ENCODE results near the gene BSN.

DNA sequence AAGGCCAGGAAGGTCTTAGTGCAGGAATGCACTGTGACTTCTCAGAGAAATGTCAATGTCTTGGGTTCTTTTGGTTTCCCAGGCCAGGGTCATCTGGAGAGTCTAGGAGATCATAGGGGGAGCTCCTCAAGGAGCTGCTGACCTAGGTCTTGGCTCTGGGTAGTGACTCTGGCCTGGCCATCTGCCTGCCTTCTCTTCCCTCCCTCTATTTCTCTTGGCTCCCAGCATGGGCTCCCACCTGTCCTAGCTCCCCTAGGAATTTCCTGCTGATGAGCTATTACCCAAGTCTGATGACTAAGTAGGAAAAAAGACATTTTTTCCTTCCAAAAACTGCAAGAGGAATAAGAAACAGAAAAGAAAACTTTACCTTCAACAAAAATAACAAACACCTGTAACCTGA, 57.4 kb downstream of the BSN start:
- TF ChIP-seq, protein P1, sequence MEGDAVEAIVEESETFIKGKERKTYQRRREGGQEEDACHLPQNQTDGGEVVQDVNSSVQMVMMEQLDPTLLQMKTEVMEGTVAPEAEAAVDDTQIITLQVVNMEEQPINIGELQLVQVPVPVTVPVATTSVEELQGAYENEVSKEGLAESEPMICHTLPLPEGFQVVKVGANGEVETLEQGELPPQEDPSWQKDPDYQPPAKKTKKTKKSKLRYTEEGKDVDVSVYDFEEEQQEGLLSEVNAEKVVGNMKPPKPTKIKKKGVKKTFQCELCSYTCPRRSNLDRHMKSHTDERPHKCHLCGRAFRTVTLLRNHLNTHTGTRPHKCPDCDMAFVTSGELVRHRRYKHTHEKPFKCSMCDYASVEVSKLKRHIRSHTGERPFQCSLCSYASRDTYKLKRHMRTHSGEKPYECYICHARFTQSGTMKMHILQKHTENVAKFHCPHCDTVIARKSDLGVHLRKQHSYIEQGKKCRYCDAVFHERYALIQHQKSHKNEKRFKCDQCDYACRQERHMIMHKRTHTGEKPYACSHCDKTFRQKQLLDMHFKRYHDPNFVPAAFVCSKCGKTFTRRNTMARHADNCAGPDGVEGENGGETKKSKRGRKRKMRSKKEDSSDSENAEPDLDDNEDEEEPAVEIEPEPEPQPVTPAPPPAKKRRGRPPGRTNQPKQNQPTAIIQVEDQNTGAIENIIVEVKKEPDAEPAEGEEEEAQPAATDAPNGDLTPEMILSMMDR (IDR thresholded peaks at IDR 0.05): no peak
- TF ChIP-seq POLR2AphosphoS5 (IDR thresholded peaks at IDR 0.05) (no peak), POLR2A (IDR thresholded peaks at IDR 0.05) (no peak)

Measured in gastroesophageal sphincter (tissue), 3 donors.